ENCODE data around the gene AP3S2. TPM values are rescaled to one million over a fixed set of nuclear protein-coding genes. Genes with fewer than 3 reads are reported as not detected.

The AP3S2 gene
- total RNA-seq, 4 donors from 2014 or later, result 15.5 to 70.4 (median 28.4) TPM

GRCh38 chr15:89908226-89908625, 14.4 kb upstream of the AP3S2 start:
- peaks cover 44% of the 10 kb centered on the region for H3K36me3 ChIP-seq

GRCh38 chr15:89907289-89907688, 13.5 kb upstream of the AP3S2 start:
- no peak for TF ChIP-seq EP300 (IDR thresholded peaks at IDR 0.05)
- TF ChIP-seq CTCF (IDR thresholded peaks at IDR 0.05), result no peak
- no peak for TF ChIP-seq POLR2AphosphoS5 (IDR thresholded peaks at IDR 0.05)
- TF ChIP-seq POLR2A (IDR thresholded peaks at IDR 0.05), result no peak
- H3K36me3 ChIP-seq, result peaks cover 53% of the 10 kb centered on the region
- H3K9me3 ChIP-seq, result no peaks in the 10 kb centered on the region
- no peaks in the 10 kb centered on the region for H3K27me3 ChIP-seq
- 92% methylated on average over 7 of the region's 7 CpGs for WGBS
- H3K4me3 ChIP-seq, result no peak overlapping the region
- DNase-seq (ENCODE audit: low spot score in 2 of 2), result no peak
- H3K4me1 ChIP-seq, result peaks cover 5% of the 10 kb centered on the region
- no peak overlapping the region for H3K27ac ChIP-seq

More at GRCh38 chr15:89908226-89908625, 14.4 kb upstream of the AP3S2 start:
- Histone ChIP-seq H3K4me3 (no peak overlapping the region), H3K27ac (no peak overlapping the region), H3K9me3 (no peaks in the 10 kb centered on the region), H3K27me3 (no peaks in the 10 kb centered on the region), H3K4me1 (peaks cover 9% of the 10 kb centered on the region)
- WGBS, result 88% methylated on average over 16 of the region's 16 CpGs
- no peak for TF ChIP-seq EP300 (IDR thresholded peaks at IDR 0.05)
- no peak for TF ChIP-seq POLR2AphosphoS5 (IDR thresholded peaks at IDR 0.05)
- no peak for TF ChIP-seq CTCF (IDR thresholded peaks at IDR 0.05)
- no peak for TF ChIP-seq POLR2A (IDR thresholded peaks at IDR 0.05)
- no peak for DNase-seq (ENCODE audit: low spot score in 2 of 2)

GRCh38 chr15:89905846-89906378, 12.1 kb upstream of the AP3S2 start:
- H3K27me3 ChIP-seq, result no peaks in the 10 kb centered on the region
- H3K4me1 ChIP-seq, result no peaks in the 10 kb centered on the region
- no peak for DNase-seq (ENCODE audit: low spot score in 2 of 2)
- WGBS, result over 99% methylated on average over 5 of the region's 5 CpGs
- H3K27ac ChIP-seq, result no peak overlapping the region
- TF ChIP-seq CTCF (IDR thresholded peaks at IDR 0.05) (no peak), POLR2A (IDR thresholded peaks at IDR 0.05) (no peak), EP300 (IDR thresholded peaks at IDR 0.05) (no peak), POLR2AphosphoS5 (IDR thresholded peaks at IDR 0.05) (no peak)
- no peak overlapping the region for H3K4me3 ChIP-seq
- H3K9me3 ChIP-seq, result no peaks in the 10 kb centered on the region
- H3K36me3 ChIP-seq, result peaks cover 66% of the 10 kb centered on the region

- Histone ChIP-seq H3K36me3 (peaks cover 70% of the 10 kb centered on the region), H3K4me3 (no peak overlapping the region), H3K27ac (no peak overlapping the region), H3K4me1 (no peaks in the 10 kb centered on the region), H3K27me3 (no peaks in the 10 kb centered on the region), H3K9me3 (no peaks in the 10 kb centered on the region)
- 96% methylated on average over 5 of the region's 5 CpGs for WGBS
- DNase-seq (ENCODE audit: low spot score in 2 of 2), result no peak
- TF ChIP-seq EP300 (IDR thresholded peaks at IDR 0.05) (no peak), POLR2AphosphoS5 (IDR thresholded peaks at IDR 0.05) (no peak), CTCF (IDR thresholded peaks at IDR 0.05) (no peak), POLR2A (IDR thresholded peaks at IDR 0.05) (no peak)
Observed at GRCh38 chr15:89904519-89904918, 10.7 kb upstream of the AP3S2 start.

- Histone ChIP-seq H3K36me3 (peaks cover 63% of the 10 kb centered on the region), H3K4me3 (no peak overlapping the region), H3K9me3 (no peaks in the 10 kb centered on the region), H3K27ac (no peak overlapping the region), H3K4me1 (no peaks in the 10 kb centered on the region), H3K27me3 (no peaks in the 10 kb centered on the region)
- TF ChIP-seq POLR2A (IDR thresholded peaks at IDR 0.05) (no peak), POLR2AphosphoS5 (IDR thresholded peaks at IDR 0.05) (no peak), EP300 (IDR thresholded peaks at IDR 0.05) (no peak), CTCF (IDR thresholded peaks at IDR 0.05) (no peak)
- 92% methylated on average over 2 of the region's 11 CpGs for WGBS
- no peak for DNase-seq (ENCODE audit: low spot score in 2 of 2)
Observed at GRCh38 chr15:89903858-89904130, 10.0 kb upstream of the AP3S2 start.

Measured in suprapubic skin (tissue), 4 donors.